ENCODE results near the gene TNS1. TPM values are rescaled to one million over a fixed set of nuclear protein-coding genes. Genes with fewer than 3 reads are reported as not detected.

TNS1 gene
- total and polyA plus RNA-seq, 2 donors (not counting 1 experiment from before 2014, with no cell fraction given), result 0.10 to 0.86 TPM

DNA sequence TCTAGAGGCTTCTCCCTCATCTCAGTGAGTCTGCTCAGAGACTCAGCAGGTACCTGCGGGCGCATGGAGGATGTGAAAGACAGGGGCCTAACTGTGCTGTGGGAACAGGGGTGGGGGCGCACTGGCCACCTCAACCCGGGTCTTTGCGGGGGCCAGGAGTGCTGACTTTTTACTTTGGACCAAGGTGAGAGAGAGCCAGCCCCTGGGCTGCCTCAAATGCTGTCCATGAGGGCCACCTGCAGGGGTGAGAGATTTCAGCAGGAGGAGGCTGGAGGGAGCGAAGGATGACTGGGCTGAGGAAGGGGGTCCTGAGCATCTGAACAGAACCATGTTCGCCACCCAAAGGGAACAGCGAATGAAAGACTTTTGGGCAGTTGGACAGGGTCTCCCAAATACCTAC is 129.4 kb downstream of the TNS1 start:
- H3K27me3 ChIP-seq (replicated peaks in 1 of 4; ENCODE audit: control extremely low read depth in 1 of 4, control insufficient read depth in 3 of 4, insufficient read depth in 4 of 4, low read length in 3 of 4), result peaks cover 0 to 2% (median 0%) of the 10 kb centered on the region in 4 experiments
- H3K9ac ChIP-seq (ENCODE audit: low read length), result no peak overlapping the region
- Mint-ChIP-seq H3K4me1 (peaks cover 5% of the 10 kb centered on the region), H3K9me3 (ENCODE audit: insufficient read depth) (no peaks in the 10 kb centered on the region), H3K27ac (no peak overlapping the region), H3K27me3 (peaks cover 8% of the 10 kb centered on the region), H3K4me3 (no peak overlapping the region)
- intact Hi-C loops (cut with micrococcal nuclease), result no loop called here
- no peaks in the 10 kb centered on the region for H3K79me2 ChIP-seq (ENCODE audit: control insufficient read depth, insufficient read depth, low read length)
- ChIA-PET CTCF (interaction anchor here (1.5 kb wide), 1 partner anchor 84 kb away, joined by 5 read pairs; no protein-coding TSS in a partner anchor), POLR2A (no interaction called here)
- H3K9me3 ChIP-seq (ENCODE audit: control extremely low read depth in 1 of 3, control insufficient read depth in 2 of 3, insufficient read depth in 1 of 3, low read length in 2 of 3), result no peaks in the 10 kb centered on the region
- H3K4me1 ChIP-seq (ENCODE audit: control insufficient read depth in 2 of 2, insufficient read depth in 2 of 2, low read length in 2 of 2), result no peaks in the 10 kb centered on the region
- no peak overlapping the region for H3K4me3 ChIP-seq (ENCODE audit: control extremely low read depth in 1 of 5, extremely low read depth in 1 of 5, insufficient read depth in 1 of 5, low read depth in 2 of 5, low read length in 4 of 5)
- ATAC-seq (ENCODE audit: low read depth) (no peak), DNase-seq (no peak)
- H3K4me2 ChIP-seq (replicated peaks; ENCODE audit: low read depth, low read length, poor library complexity, severe bottlenecking), result no peak overlapping the region
- H3K36me3 ChIP-seq (replicated peaks in 1 of 2; ENCODE audit: control extremely low read depth in 1 of 2, control insufficient read depth in 1 of 2, extremely low read depth in 1 of 2, insufficient read depth in 2 of 2, low read length in 1 of 2), result no peaks in the 10 kb centered on the region
- no peak overlapping the region for H3K27ac ChIP-seq (ENCODE audit: low read length in 2 of 2)
- H2AFZ ChIP-seq (ENCODE audit: insufficient read depth, low read depth, low read length, poor library complexity, severe bottlenecking), result no peak overlapping the region
- TF ChIP-seq, protein P1, sequence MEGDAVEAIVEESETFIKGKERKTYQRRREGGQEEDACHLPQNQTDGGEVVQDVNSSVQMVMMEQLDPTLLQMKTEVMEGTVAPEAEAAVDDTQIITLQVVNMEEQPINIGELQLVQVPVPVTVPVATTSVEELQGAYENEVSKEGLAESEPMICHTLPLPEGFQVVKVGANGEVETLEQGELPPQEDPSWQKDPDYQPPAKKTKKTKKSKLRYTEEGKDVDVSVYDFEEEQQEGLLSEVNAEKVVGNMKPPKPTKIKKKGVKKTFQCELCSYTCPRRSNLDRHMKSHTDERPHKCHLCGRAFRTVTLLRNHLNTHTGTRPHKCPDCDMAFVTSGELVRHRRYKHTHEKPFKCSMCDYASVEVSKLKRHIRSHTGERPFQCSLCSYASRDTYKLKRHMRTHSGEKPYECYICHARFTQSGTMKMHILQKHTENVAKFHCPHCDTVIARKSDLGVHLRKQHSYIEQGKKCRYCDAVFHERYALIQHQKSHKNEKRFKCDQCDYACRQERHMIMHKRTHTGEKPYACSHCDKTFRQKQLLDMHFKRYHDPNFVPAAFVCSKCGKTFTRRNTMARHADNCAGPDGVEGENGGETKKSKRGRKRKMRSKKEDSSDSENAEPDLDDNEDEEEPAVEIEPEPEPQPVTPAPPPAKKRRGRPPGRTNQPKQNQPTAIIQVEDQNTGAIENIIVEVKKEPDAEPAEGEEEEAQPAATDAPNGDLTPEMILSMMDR (IDR thresholded peaks at IDR 0.05), result no peak
- TF ChIP-seq EZH2 (IDR thresholded peaks at IDR 0.05; ENCODE audit: borderline replicate concordance, insufficient read depth, low read depth, low read length, poor library complexity, severe bottlenecking), result no peak
- H4K20me1 ChIP-seq (ENCODE audit: control insufficient read depth, insufficient read depth, low read length, poor library complexity, severe bottlenecking), result no peaks in the 10 kb centered on the region
- 95% methylated on average over 6 of the region's 8 CpGs for WGBS (ENCODE audit: insufficient coverage)

DNA sequence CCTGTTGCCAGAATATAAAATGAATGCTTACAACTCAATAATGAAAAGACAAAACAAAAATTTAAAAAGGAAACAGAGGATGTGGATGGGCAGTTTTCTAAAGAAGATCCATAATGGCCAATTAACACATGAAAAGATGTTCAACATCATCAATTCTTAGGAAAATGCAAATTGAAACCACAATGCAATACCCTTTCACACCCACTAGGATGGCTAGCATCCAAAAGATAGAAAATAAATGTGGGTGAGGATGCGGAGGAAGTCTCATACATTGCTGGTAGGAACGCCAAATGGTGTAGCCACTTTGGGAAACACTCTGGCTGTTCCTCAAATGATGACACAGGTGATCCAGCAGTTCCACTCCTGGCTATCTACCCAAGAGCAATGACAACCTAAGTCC is 130.5 kb downstream of the TNS1 start:
- H3K4me3 Mint-ChIP-seq, result no peak overlapping the region
- Histone ChIP-seq H3K79me2 (ENCODE audit: control insufficient read depth, insufficient read depth, low read length) (no peaks in the 10 kb centered on the region), H2AFZ (ENCODE audit: insufficient read depth, low read depth, low read length, poor library complexity, severe bottlenecking) (no peak overlapping the region), H4K20me1 (ENCODE audit: control insufficient read depth, insufficient read depth, low read length, poor library complexity, severe bottlenecking) (no peaks in the 10 kb centered on the region), H3K4me2 (replicated peaks; ENCODE audit: low read depth, low read length, poor library complexity, severe bottlenecking) (no peak overlapping the region), H3K4me1 (ENCODE audit: control insufficient read depth in 2 of 2, insufficient read depth in 2 of 2, low read length in 2 of 2) (no peaks in the 10 kb centered on the region), H3K27me3 (replicated peaks in 1 of 4; ENCODE audit: control extremely low read depth in 1 of 4, control insufficient read depth in 3 of 4, insufficient read depth in 4 of 4, low read length in 3 of 4) (peaks cover 0 to under 1% (median 0%) of the 10 kb centered on the region in 4 experiments), H3K36me3 (replicated peaks in 1 of 2; ENCODE audit: control extremely low read depth in 1 of 2, control insufficient read depth in 1 of 2, extremely low read depth in 1 of 2, insufficient read depth in 2 of 2, low read length in 1 of 2) (no peaks in the 10 kb centered on the region), H3K4me3 (ENCODE audit: control extremely low read depth in 1 of 5, extremely low read depth in 1 of 5, insufficient read depth in 1 of 5, low read depth in 2 of 5, low read length in 4 of 5) (no peak overlapping the region), H3K9me3 (ENCODE audit: control extremely low read depth in 1 of 3, control insufficient read depth in 2 of 3, insufficient read depth in 1 of 3, low read length in 2 of 3) (peaks cover 0 to 3% (median 0%) of the 10 kb centered on the region in 3 donors), H3K27ac (ENCODE audit: low read length in 2 of 2) (no peak overlapping the region), H3K9ac (ENCODE audit: low read length) (no peak overlapping the region)
- intact Hi-C loops (cut with micrococcal nuclease), result no loop called here
- peaks cover 8% of the 10 kb centered on the region for H3K27me3 Mint-ChIP-seq
- CTCF ChIA-PET, result interaction anchor here (0.6 kb wide), 1 partner anchor 82 kb away, joined by 3 read pairs; no protein-coding TSS in a partner anchor
- no peak for DNase-seq
- no peak overlapping the region for H3K27ac Mint-ChIP-seq
- H3K9me3 Mint-ChIP-seq (ENCODE audit: insufficient read depth), result peaks cover 4% of the 10 kb centered on the region
- POLR2A ChIA-PET, result no interaction called here
- WGBS (ENCODE audit: insufficient coverage), result 93% methylated on average over 2 of the region's 2 CpGs
- peaks cover 13% of the 10 kb centered on the region for H3K4me1 Mint-ChIP-seq
- no peak for ATAC-seq (ENCODE audit: low read depth)
- TF ChIP-seq, protein P1 (IDR thresholded peaks at IDR 0.05), result no peak
- TF ChIP-seq EZH2 (IDR thresholded peaks at IDR 0.05; ENCODE audit: borderline replicate concordance, insufficient read depth, low read depth, low read length, poor library complexity, severe bottlenecking), result no peak

Data from B cell (primary cell).